ENCODE data around the gene WWC1.
"Not testable (repeated sequence)": the region's sequence is repeated elsewhere in the genome, so short reads cannot be mapped to it uniquely, and the experiment has no call there.

Gene WWC1

GRCh38 chr5:168295574-168296201 lies 4.2 kb downstream of the WWC1 start:
- no peaks in the 10 kb centered on the region for H3K4me1 Mint-ChIP-seq (ENCODE audit: low read depth)
- no peaks in the 10 kb centered on the region for H3K9me3 Mint-ChIP-seq
- H3K27ac Mint-ChIP-seq: no peak overlapping the region
- no peak overlapping the region for H3K4me3 Mint-ChIP-seq
- H3K36me3 Mint-ChIP-seq (ENCODE audit: low read depth): no peaks in the 10 kb centered on the region
- peaks cover 26% of the 10 kb centered on the region for H3K27me3 Mint-ChIP-seq (ENCODE audit: low read depth)

DNA sequence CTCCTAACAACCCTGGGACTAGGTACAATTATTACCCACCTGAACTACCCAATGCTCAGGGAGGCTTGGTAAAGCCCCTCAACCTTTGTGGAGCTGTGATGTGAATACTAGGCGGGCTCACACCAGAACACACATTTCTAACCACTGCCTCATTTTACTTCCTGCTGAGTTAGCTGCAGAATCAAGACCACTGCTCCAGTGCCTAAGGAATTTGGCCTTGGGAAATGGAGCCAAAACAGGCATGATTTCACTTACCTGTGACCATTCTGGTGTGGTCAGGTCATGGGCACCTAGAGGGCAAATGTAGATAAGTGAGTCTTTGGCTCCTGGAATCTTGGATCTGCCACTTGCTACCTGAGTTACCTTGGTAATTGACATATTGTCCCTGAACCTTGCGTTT lies 5.2 kb downstream of the WWC1 start:
- Mint-ChIP-seq H3K4me1 (ENCODE audit: low read depth) (no peaks in the 10 kb centered on the region), H3K9me3 (no peaks in the 10 kb centered on the region), H3K4me3 (no peak overlapping the region), H3K36me3 (ENCODE audit: low read depth) (no peaks in the 10 kb centered on the region), H3K27me3 (ENCODE audit: low read depth) (peaks cover 19% of the 10 kb centered on the region), H3K27ac (no peak overlapping the region)

DNA sequence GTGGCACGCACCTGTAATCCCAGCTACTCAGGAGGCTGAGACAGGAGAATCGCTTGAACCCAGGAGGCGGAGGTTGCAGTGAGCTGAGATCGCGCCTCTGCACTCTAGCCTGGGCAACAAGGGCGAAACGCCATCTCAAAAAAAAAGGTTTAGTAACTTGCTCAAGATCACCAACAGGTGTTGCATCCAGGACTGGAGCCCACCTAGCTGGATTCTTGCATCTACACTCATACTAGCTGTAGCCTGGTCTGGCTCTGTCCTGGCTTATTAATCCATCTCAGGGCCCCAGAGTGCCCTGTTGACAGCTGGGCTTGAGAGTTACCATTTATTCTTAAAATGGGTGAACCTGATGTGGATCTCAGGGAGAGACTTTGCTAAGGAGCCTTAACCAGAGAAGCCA lies 7.5 kb downstream of the WWC1 start:
- H3K4me1 Mint-ChIP-seq (ENCODE audit: low read depth): no peaks in the 10 kb centered on the region
- no peaks in the 10 kb centered on the region for H3K36me3 Mint-ChIP-seq (ENCODE audit: low read depth)
- H3K27ac Mint-ChIP-seq: no peak overlapping the region
- H3K9me3 Mint-ChIP-seq: no peaks in the 10 kb centered on the region
- no peak overlapping the region for H3K4me3 Mint-ChIP-seq
- H3K27me3 Mint-ChIP-seq (ENCODE audit: low read depth): peaks cover 5% of the 10 kb centered on the region

- Mint-ChIP-seq H3K36me3 (ENCODE audit: low read depth) (no peaks in the 10 kb centered on the region), H3K27ac (no peak overlapping the region), H3K27me3 (ENCODE audit: low read depth) (peaks cover under 1% of the 10 kb centered on the region), H3K4me1 (ENCODE audit: low read depth) (no peaks in the 10 kb centered on the region), H3K4me3 (no peak overlapping the region), H3K9me3 (no peaks in the 10 kb centered on the region)
Observed at GRCh38 chr5:168299372-168299771, 7.9 kb downstream of the WWC1 start.

DNA sequence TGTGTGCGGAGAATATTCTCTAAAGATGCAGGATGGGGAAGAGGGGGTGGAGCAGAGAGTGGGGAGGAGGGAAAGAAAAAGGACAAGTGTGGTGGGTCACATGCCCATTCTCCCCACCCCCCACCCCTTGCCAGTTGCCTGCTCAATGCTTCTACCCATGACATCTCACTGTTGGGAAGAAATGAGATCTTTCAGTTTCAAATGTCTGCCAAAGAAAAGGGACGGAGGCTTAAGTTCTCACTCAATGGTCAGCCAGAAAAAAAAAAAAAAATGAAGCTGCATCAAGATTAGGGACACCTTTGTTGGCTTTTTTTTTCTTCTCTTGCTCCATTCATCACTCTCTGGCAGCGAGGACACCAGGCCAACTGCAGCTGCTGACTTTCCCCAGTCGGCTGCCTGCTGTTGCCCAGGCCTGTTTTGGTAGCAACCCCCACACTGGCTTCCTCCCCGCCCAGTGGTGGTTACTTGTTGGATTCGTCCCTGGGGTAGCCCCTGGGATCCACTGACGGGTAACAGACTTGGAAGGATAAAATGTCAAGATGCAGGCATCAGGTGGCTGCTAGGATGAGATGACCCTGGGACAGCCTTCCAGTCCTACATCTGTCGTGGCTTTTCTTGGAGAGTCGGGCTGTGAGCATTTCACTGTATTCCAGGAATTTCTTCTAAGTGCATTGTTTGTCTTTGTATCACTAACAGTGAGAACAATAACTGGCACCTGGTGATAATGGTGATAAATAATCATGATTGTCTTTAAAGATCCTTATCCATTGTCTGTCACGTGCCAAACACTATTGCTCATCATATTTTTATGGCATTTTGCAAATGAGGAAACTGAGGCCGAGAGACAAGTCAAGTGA lies 9.1 kb downstream of the WWC1 start:
- Mint-ChIP-seq H3K36me3 (ENCODE audit: low read depth) (no peaks in the 10 kb centered on the region), H3K27ac (no peak overlapping the region), H3K27me3 (ENCODE audit: low read depth) (no peaks in the 10 kb centered on the region), H3K4me3 (no peak overlapping the region), H3K9me3 (no peaks in the 10 kb centered on the region), H3K4me1 (ENCODE audit: low read depth) (no peaks in the 10 kb centered on the region)

GRCh38 chr5:168301593-168302390 lies 10.3 kb downstream of the WWC1 start:
- Mint-ChIP-seq H3K4me3 (no peak overlapping the region), H3K4me1 (ENCODE audit: low read depth) (no peaks in the 10 kb centered on the region), H3K27me3 (ENCODE audit: low read depth) (no peaks in the 10 kb centered on the region), H3K9me3 (no peaks in the 10 kb centered on the region), H3K27ac (no peak overlapping the region), H3K36me3 (ENCODE audit: low read depth) (no peaks in the 10 kb centered on the region)

DNA sequence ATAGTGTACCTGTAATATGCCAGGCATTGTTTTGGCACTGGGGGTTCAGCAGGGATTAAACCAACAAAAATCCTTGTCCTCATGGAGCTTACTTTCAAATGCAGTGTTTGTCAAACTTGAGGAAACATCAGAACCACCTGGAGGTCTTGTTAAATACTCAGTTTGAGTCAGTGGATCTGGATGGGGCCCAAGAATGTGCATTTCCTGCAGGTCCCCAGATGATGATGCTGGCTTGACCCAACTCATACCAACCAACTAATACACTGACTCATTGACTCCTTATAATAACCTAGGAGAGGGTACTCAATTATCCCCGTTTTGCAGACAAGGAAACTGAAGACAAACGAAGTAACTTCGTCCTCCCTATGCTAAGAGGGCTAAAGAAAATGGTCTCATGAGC lies 11.3 kb downstream of the WWC1 start:
- Mint-ChIP-seq H3K27ac (no peak overlapping the region), H3K9me3 (no peaks in the 10 kb centered on the region), H3K36me3 (ENCODE audit: low read depth) (no peaks in the 10 kb centered on the region), H3K4me3 (no peak overlapping the region), H3K27me3 (ENCODE audit: low read depth) (no peaks in the 10 kb centered on the region), H3K4me1 (ENCODE audit: low read depth) (no peaks in the 10 kb centered on the region)

DNA sequence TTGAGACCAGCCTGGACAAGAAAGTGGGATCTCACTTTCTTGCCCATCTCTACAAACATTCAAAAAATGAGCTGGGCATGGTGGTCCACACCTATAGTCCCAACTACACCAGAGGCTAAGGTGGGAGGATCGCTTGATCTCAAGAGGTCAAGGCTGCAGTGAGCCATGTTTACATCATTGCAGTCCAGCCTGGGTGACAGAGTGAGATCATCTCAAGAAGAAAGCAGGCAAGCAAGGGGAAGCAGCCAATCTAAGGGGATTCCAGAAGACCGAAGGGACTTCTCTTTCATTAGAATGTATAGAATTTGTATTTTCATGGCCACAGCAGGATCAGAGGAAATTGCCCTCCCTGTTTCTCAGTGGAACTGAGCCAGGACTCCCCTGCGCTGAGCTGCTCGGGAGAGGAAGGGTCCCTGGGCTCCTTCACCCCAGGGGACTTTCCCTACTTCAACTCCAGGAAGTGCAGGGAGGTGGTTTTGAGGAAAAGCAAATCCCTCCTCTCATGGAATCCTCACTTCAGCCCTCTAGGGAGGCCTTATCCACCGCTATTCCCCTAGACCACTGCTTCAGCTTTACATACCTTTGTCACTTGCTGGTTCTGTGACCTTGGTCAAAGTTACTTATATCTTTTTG lies 12.1 kb downstream of the WWC1 start:
- Mint-ChIP-seq H3K4me1 (ENCODE audit: low read depth) (no peaks in the 10 kb centered on the region), H3K4me3 (no peak overlapping the region), H3K27ac (no peak overlapping the region), H3K9me3 (no peaks in the 10 kb centered on the region), H3K36me3 (ENCODE audit: low read depth) (no peaks in the 10 kb centered on the region), H3K27me3 (ENCODE audit: low read depth) (no peaks in the 10 kb centered on the region)

- Mint-ChIP-seq H3K4me3 (no peak overlapping the region), H3K9me3 (no peaks in the 10 kb centered on the region), H3K36me3 (ENCODE audit: low read depth) (no peaks in the 10 kb centered on the region), H3K27me3 (ENCODE audit: low read depth) (no peaks in the 10 kb centered on the region), H3K27ac (no peak overlapping the region), H3K4me1 (ENCODE audit: low read depth) (no peaks in the 10 kb centered on the region)
Observed at GRCh38 chr5:168304349-168304748, 12.9 kb downstream of the WWC1 start.

DNA sequence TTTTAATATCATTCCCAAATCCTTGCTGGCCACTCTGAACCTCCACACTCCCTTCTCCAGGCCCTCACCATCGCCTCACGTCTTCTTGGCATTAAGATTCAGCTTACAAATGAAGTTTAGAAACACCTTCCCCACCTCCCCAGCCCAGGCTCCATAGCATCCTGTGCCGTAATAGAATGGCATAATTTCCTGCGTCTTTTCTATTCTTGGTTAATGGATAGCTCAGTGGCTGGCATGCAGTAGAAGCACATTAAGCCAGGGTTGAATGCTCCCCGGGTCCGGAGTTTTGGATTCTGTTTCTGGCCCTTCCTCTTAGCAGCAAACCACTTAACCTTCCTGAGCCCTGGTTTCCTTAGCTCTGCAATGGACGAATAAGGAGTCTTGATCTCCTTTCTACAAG lies 13.8 kb downstream of the WWC1 start:
- no peaks in the 10 kb centered on the region for H3K9me3 Mint-ChIP-seq
- no peak overlapping the region for H3K27ac Mint-ChIP-seq
- no peaks in the 10 kb centered on the region for H3K4me1 Mint-ChIP-seq (ENCODE audit: low read depth)
- no peak overlapping the region for H3K4me3 Mint-ChIP-seq
- H3K36me3 Mint-ChIP-seq (ENCODE audit: low read depth): no peaks in the 10 kb centered on the region
- H3K27me3 Mint-ChIP-seq (ENCODE audit: low read depth): no peaks in the 10 kb centered on the region

- Mint-ChIP-seq H3K9me3 (no peaks in the 10 kb centered on the region), H3K4me1 (ENCODE audit: low read depth) (no peaks in the 10 kb centered on the region), H3K27ac (no peak overlapping the region), H3K36me3 (ENCODE audit: low read depth) (no peaks in the 10 kb centered on the region), H3K4me3 (no peak overlapping the region), H3K27me3 (ENCODE audit: low read depth) (no peaks in the 10 kb centered on the region)
Observed at GRCh38 chr5:168307022-168307421, 15.6 kb downstream of the WWC1 start.

DNA sequence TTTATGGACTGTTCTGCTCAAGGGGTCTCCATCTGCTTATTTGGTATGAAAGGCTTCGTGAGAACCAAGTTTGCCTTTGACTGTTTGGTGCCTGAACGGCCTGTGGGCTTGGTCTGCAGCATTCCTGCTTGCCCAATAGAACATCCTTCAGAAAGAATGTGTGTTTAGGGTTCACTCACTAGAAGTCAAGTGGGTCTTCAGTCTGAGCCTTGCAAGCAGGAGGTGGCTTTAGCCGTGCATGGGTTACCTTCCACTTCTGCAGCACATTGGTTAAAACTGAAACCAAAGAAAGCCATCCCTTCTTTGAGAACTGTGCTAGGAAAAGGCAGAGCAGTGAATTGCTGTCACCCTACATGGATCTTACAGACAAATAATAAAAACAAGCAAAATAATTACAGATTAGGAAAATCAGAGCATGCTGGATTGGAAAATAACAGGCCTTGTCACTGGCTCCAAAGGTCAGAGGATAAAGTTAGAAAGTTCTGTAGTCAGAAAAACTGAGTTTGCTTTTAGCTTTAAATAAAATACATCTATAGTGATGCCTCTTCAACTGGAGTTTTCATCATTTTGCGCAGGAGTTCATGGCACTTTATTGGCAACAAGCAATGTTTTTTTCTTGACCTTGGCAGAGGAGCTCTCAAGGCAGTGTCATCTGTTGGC lies 16.6 kb downstream of the WWC1 start:
- no peaks in the 10 kb centered on the region for H3K9me3 Mint-ChIP-seq
- H3K4me3 Mint-ChIP-seq: no peak overlapping the region
- H3K27ac Mint-ChIP-seq: no peak overlapping the region
- no peaks in the 10 kb centered on the region for H3K27me3 Mint-ChIP-seq (ENCODE audit: low read depth)
- H3K36me3 Mint-ChIP-seq (ENCODE audit: low read depth): no peaks in the 10 kb centered on the region
- no peaks in the 10 kb centered on the region for H3K4me1 Mint-ChIP-seq (ENCODE audit: low read depth)

GRCh38 chr5:168308976-168309598 lies 17.6 kb downstream of the WWC1 start:
- Mint-ChIP-seq H3K36me3 (ENCODE audit: low read depth) (no peaks in the 10 kb centered on the region), H3K9me3 (no peaks in the 10 kb centered on the region), H3K4me3 (no peak overlapping the region), H3K27me3 (ENCODE audit: low read depth) (no peaks in the 10 kb centered on the region), H3K4me1 (ENCODE audit: low read depth) (no peaks in the 10 kb centered on the region), H3K27ac (no peak overlapping the region)

GRCh38 chr5:168310541-168310940 lies 19.1 kb downstream of the WWC1 start:
- not testable (repeated sequence) for H3K27ac Mint-ChIP-seq; H3K4me1 Mint-ChIP-seq (ENCODE audit: low read depth); H3K9me3 Mint-ChIP-seq; H3K4me3 Mint-ChIP-seq; H3K36me3 Mint-ChIP-seq (ENCODE audit: low read depth); H3K27me3 Mint-ChIP-seq (ENCODE audit: low read depth)
